Thoracic aorta (tissue), 2 donors: Measurements from ENCODE around the gene SEMA4A. TPM values are rescaled to one million over a fixed set of nuclear protein-coding genes. Genes with fewer than 3 reads are reported as not detected.

Experiments
- ATAC-seq: fragments of 150-250 bp; one replicate; pipeline ENCODE4 v1.8.0; 2017; ENCODE audit warnings: low read depth; ENCODE audit not compliant: insufficient number of reproducible peaks, low FRiP score
- DNase-seq: peaks from one replicate; pipeline ENCODE4 v3.0.0-alpha.2; 2020; ENCODE audit warnings: low spot score
- H3K27ac ChIP-seq, 2 donors: fragments of 200-600 bp; sonication (generic); 1 replicate in 1 of 2; 2 replicates in 1 of 2; pipeline ENCODE4 v1.5.1; 2016; ENCODE audit warnings: mild to moderate bottlenecking in 2 of 2, moderate library complexity in 2 of 2
- H3K27me3 ChIP-seq: fragments of 200-600 bp; sonication (generic); replicated peaks from 2 replicates; pipeline ENCODE4 v1.6.0; 2016; ENCODE audit warnings: mild to moderate bottlenecking; ENCODE audit not compliant: insufficient read depth
- H3K36me3 ChIP-seq: fragments of 200-600 bp; sonication (generic); one replicate; pipeline ENCODE4 v1.5.1; 2016
- H3K4me1 ChIP-seq, 2 donors: fragments of 200-600 bp; sonication (generic); 1 replicate in 1 of 2; 2 replicates in 1 of 2; pipeline versions ENCODE4 v1.5.1 to v1.6.0; 2016; ENCODE audit warnings: low read depth in 2 of 2, mild to moderate bottlenecking in 1 of 2; ENCODE audit not compliant: control insufficient read depth in 1 of 2
- H3K4me3 ChIP-seq: fragments of 200-600 bp; sonication (generic); 2 replicates; pipeline ENCODE4 v1.5.1; 2016; ENCODE audit warnings: mild to moderate bottlenecking
- H3K9me3 ChIP-seq: fragments of 200-600 bp; sonication (generic); 2 replicates; pipeline ENCODE4 v1.5.1; 2016
- total RNA-seq, 2 donors: library from RNA; depleted of rRNA; stranded (reverse); fragments of >200 nt; gene quantifications; one replicate each; pipeline versions ENCODE4 v1.1.0 to v1.2.3, GENCODE V29; 2016
- TF ChIP-seq, protein P1 (sequence below): fragments of 200-600 bp; sonication (generic); IDR thresholded peaks from one replicate; pipeline ENCODE4 v1.5.1; 2019; ENCODE audit warnings: antibody characterized with exemption

Gene SEMA4A
- total RNA-seq, 2 donors from 2014 or later: 12.7 to 15.8 TPM

DNA sequence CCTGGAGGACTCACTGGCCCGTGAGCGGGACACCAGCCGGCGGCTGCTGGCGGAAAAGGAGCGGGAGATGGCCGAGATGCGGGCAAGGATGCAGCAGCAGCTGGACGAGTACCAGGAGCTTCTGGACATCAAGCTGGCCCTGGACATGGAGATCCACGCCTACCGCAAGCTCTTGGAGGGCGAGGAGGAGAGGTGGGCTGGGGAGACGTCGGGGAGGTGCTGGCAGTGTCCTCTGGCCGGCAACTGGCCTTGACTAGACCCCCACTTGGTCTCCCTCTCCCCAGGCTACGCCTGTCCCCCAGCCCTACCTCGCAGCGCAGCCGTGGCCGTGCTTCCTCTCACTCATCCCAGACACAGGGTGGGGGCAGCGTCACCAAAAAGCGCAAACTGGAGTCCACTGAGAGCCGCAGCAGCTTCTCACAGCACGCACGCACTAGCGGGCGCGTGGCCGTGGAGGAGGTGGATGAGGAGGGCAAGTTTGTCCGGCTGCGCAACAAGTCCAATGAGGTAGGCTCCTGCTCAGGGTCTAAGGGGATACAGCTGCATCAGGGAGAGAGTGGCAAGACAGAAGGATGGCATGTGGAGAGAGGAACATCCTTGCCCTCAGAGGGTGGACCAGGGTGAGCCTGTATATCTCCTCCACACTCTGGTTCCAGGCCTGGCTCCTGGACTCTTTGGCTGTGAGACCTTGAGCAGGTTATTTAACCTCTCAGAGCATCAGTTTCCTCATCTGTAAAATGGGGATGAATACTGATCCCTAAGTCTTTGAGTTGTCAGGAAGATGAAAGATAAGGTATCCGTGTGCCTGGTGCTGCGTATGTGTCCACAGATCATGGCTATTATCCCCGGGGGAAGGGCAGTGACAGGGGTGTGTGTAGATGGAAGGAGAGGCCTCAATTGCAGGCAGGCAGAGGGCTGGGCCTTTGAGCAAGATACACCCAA is 17.2 kb upstream of the SEMA4A start:
- Histone ChIP-seq H3K36me3 (peaks cover 83% of the 10 kb centered on the region), H3K4me1 (peaks cover 3 to 32% of the 10 kb centered on the region in 2 donors), H3K27me3 (no peaks in the 10 kb centered on the region), H3K4me3 (no peak overlapping the region), H3K9me3 (no peaks in the 10 kb centered on the region), H3K27ac (peak overlapping the region in 1 of 2 donors; percentile 19)
- ATAC-seq (no peak), DNase-seq (no peak)
- TF ChIP-seq, protein P1, sequence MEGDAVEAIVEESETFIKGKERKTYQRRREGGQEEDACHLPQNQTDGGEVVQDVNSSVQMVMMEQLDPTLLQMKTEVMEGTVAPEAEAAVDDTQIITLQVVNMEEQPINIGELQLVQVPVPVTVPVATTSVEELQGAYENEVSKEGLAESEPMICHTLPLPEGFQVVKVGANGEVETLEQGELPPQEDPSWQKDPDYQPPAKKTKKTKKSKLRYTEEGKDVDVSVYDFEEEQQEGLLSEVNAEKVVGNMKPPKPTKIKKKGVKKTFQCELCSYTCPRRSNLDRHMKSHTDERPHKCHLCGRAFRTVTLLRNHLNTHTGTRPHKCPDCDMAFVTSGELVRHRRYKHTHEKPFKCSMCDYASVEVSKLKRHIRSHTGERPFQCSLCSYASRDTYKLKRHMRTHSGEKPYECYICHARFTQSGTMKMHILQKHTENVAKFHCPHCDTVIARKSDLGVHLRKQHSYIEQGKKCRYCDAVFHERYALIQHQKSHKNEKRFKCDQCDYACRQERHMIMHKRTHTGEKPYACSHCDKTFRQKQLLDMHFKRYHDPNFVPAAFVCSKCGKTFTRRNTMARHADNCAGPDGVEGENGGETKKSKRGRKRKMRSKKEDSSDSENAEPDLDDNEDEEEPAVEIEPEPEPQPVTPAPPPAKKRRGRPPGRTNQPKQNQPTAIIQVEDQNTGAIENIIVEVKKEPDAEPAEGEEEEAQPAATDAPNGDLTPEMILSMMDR: no peak

DNA sequence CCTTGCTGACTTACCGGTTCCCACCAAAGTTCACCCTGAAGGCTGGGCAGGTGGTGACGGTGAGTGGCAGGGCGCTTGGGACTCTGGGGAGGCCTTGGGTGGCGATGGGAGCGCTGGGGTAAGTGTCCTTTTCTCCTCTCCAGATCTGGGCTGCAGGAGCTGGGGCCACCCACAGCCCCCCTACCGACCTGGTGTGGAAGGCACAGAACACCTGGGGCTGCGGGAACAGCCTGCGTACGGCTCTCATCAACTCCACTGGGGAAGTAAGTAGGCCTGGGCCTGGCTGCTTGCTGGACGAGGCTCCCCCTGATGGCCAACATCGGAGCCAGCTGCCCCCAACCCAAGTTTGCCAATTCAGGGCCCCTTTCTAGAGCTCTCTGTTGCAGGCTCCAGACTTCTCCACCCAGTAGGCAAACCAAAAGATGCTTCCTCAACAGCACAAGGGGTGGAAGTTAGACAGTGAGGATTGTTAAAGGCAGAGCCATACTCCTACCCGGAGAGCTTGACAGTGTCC is 16.4 kb upstream of the SEMA4A start:
- ATAC-seq (no peak), DNase-seq (no peak)
- H3K36me3 ChIP-seq: peaks cover 75% of the 10 kb centered on the region
- H3K27me3 ChIP-seq: no peaks in the 10 kb centered on the region
- TF ChIP-seq, protein P1: no peak
- H3K4me3 ChIP-seq: no peak overlapping the region
- H3K4me1 ChIP-seq: peaks cover 6 to 40% of the 10 kb centered on the region in 2 donors
- H3K27ac ChIP-seq: peak overlapping the region in 1 of 2 donors; percentile 19
- H3K9me3 ChIP-seq: no peaks in the 10 kb centered on the region

DNA sequence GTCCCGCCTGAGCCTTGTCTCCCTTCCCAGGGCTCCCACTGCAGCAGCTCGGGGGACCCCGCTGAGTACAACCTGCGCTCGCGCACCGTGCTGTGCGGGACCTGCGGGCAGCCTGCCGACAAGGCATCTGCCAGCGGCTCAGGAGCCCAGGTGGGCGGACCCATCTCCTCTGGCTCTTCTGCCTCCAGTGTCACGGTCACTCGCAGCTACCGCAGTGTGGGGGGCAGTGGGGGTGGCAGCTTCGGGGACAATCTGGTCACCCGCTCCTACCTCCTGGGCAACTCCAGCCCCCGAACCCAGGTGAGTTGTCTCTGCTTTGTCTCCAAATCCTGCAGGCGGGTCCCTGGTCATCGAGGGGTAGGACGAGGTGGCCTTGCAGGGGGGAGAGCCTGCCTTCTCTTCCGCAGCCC is 14.9 kb upstream of the SEMA4A start:
- H3K36me3 ChIP-seq: peaks cover 62% of the 10 kb centered on the region

DNA sequence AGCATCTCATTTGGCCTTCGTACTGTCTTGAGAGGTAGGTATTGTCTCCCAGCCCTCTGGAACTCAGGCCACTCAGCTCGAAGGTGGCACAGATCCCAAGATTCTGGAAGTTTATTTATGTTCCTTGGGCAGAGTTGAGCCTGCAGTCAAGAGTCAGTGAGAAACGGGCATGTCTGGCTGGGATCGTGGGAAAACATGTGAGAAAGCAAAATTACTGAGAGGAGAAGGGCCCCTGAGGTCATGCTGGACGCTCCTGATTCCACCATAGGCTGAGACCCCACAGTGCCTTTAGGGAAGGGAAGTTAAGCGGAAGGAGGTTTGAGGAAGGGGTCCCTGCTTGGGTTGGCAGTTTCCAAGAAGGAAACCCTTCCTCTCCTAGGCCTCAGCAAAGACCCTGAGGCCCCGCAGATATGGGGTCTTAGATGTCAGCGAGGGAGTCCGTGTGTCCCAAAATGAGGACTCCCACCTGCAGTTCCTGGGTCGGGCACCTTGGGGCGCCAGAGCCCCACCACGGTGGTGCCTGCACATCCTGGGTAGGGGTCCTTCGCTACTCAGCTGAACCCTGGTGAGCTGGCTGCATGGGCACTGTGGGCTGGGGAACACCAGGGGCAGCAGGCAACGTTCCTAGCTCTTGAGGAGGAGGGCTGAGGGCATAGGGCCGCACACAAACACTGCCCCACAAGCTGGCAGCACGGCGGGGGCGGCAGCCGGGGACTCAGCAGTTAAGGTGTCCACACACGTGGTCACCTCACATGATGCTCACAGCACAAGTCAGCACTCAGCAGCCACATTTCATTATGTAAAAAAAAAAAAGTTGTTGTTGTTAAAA is 12.3 kb upstream of the SEMA4A start:
- peaks cover 36% of the 10 kb centered on the region for H3K36me3 ChIP-seq
- peak overlapping the region; percentile 77 to 86 for H3K27ac ChIP-seq
- H3K9me3 ChIP-seq: no peaks in the 10 kb centered on the region
- peak; percentile 47 for ATAC-seq
- no peak for DNase-seq
- peak overlapping the region; percentile 17 for H3K4me3 ChIP-seq
- no peaks in the 10 kb centered on the region for H3K27me3 ChIP-seq
- TF ChIP-seq, protein P1: peak; percentile 46
- peaks cover 9 to 51% of the 10 kb centered on the region in 2 donors for H3K4me1 ChIP-seq

More for the DNA sequence above, 14.9 kb upstream of the SEMA4A start:
- H3K9me3 ChIP-seq: no peaks in the 10 kb centered on the region
- peaks cover 6 to 40% of the 10 kb centered on the region in 2 donors for H3K4me1 ChIP-seq
- no peak for DNase-seq
- H3K27me3 ChIP-seq: no peaks in the 10 kb centered on the region
- no peak overlapping the region for H3K4me3 ChIP-seq
- peak overlapping the region in 1 of 2 donors; percentile 37 for H3K27ac ChIP-seq
- ATAC-seq: no peak
- TF ChIP-seq, protein P1: no peak
